H9 (cell line): ENCODE data around the gene JAG2. TPM values are rescaled to one million over a fixed set of nuclear protein-coding genes. Genes with fewer than 3 reads are reported as not detected.

Source experiments
- DNase-seq: peaks from one replicate; pipeline ENCODE4 v3.0.0-alpha.2; 2017
- H2AFZ ChIP-seq: one replicate; pipeline ENCODE4 v1.6.1; 2013; ENCODE audit warnings: mild to moderate bottlenecking, low read length, control low read depth, moderate library complexity
- H2AK5ac ChIP-seq: 2 replicates; pipeline ENCODE4 v1.6.1; 2013; ENCODE audit warnings: low read length, control low read depth, mixed read lengths; ENCODE audit not compliant: insufficient read length
- H2BK120ac ChIP-seq: one replicate; pipeline ENCODE4 v1.6.1; 2013; ENCODE audit warnings: low read depth, mild to moderate bottlenecking, low read length, control low read depth, inconsistent platforms; ENCODE audit not compliant: poor library complexity, severe bottlenecking
- H2BK12ac ChIP-seq: 2 replicates; pipeline ENCODE4 v1.6.1; 2013; ENCODE audit warnings: low read length, control low read depth, mixed read lengths, low read depth; ENCODE audit not compliant: insufficient read length
- H2BK15ac ChIP-seq: 2 replicates; pipeline ENCODE4 v1.6.1; 2013; ENCODE audit warnings: low read depth, low read length, control low read depth
- H2BK20ac ChIP-seq: one replicate; pipeline ENCODE4 v1.6.1; 2013; ENCODE audit warnings: low read depth, mild to moderate bottlenecking, low read length, control low read depth, inconsistent platforms; ENCODE audit not compliant: poor library complexity, severe bottlenecking
- H2BK5ac ChIP-seq: 2 replicates; pipeline ENCODE4 v1.6.1; 2013; ENCODE audit warnings: low read length, control low read depth, mixed read lengths; ENCODE audit not compliant: insufficient read length
- H3K14ac ChIP-seq: 2 replicates; pipeline ENCODE4 v1.6.1; 2013; ENCODE audit warnings: low read length, control low read depth; ENCODE audit not compliant: insufficient read depth
- H3K18ac ChIP-seq: 2 replicates; pipeline ENCODE4 v1.6.1; 2013; ENCODE audit warnings: low read depth, mild to moderate bottlenecking, mixed read lengths, low read length, control low read depth; ENCODE audit not compliant: insufficient read length
- H3K23ac ChIP-seq: 2 replicates; pipeline ENCODE4 v1.6.1; 2013; ENCODE audit warnings: low read length, control low read depth, mixed read lengths, low read depth; ENCODE audit not compliant: insufficient read length
- H3K23me2 ChIP-seq: 2 replicates; pipeline ENCODE4 v1.6.1; 2013; ENCODE audit warnings: low read depth, mild to moderate bottlenecking, mixed read lengths, low read length, control low read depth; ENCODE audit not compliant: insufficient read length, poor library complexity, severe bottlenecking
- H3K27ac ChIP-seq: 2 replicates; pipeline ENCODE4 v1.5.1; 2013; ENCODE audit warnings: low read length, control low read depth, mixed read lengths, low read depth; ENCODE audit not compliant: insufficient read length
- H3K27me3 ChIP-seq: 2 replicates; pipeline ENCODE4 v1.6.1; 2013; ENCODE audit warnings: low read length, control low read depth, inconsistent platforms; ENCODE audit not compliant: insufficient read depth
- H3K4ac ChIP-seq: 2 replicates; pipeline ENCODE4 v1.6.1; 2013; ENCODE audit warnings: low read depth, mild to moderate bottlenecking, control low read depth, inconsistent platforms, low read length, moderate library complexity
- H3K4me1 ChIP-seq: 2 replicates; pipeline ENCODE4 v1.6.1; 2013; ENCODE audit warnings: low read length, control low read depth, inconsistent platforms; ENCODE audit not compliant: insufficient read depth
- H3K4me2 ChIP-seq: 2 replicates; pipeline ENCODE4 v1.6.1; 2013; ENCODE audit warnings: low read length, control low read depth, mixed read lengths; ENCODE audit not compliant: insufficient read length, insufficient read depth
- H3K56ac ChIP-seq: 2 replicates; pipeline ENCODE4 v1.6.1; 2013; ENCODE audit warnings: low read depth, mild to moderate bottlenecking, mixed read lengths, low read length, control low read depth; ENCODE audit not compliant: insufficient read length
- H3K79me1 ChIP-seq: 2 replicates; pipeline ENCODE4 v1.6.1; 2013; ENCODE audit warnings: low read depth, mild to moderate bottlenecking, moderate library complexity, low read length, control low read depth, inconsistent platforms; ENCODE audit not compliant: insufficient read depth, poor library complexity, severe bottlenecking
- H3K79me2 ChIP-seq: 2 replicates; pipeline ENCODE4 v1.6.1; 2013; ENCODE audit warnings: low read length, control low read depth, inconsistent platforms; ENCODE audit not compliant: insufficient read depth
- H3K9ac ChIP-seq: 2 replicates; pipeline ENCODE4 v1.6.1; 2013; ENCODE audit warnings: low read length, control low read depth, mixed read lengths; ENCODE audit not compliant: insufficient read length; ENCODE audit errors: extremely low read depth
- H3K9me3 ChIP-seq: one replicate; pipeline ENCODE4 v1.6.1; 2013; ENCODE audit warnings: low read depth, low read length, inconsistent platforms; ENCODE audit not compliant: control insufficient read depth
- H3T11ph ChIP-seq: one replicate; pipeline ENCODE4 v1.6.1; 2013; ENCODE audit warnings: mild to moderate bottlenecking, low read length, control low read depth, inconsistent platforms
- H4K20me1 ChIP-seq: one replicate; pipeline ENCODE4 v1.6.1; 2013; ENCODE audit not compliant: control insufficient read depth, insufficient read length, insufficient read depth
- H4K5ac ChIP-seq: 2 replicates; pipeline ENCODE4 v1.6.1; 2013; ENCODE audit warnings: low read depth, mild to moderate bottlenecking, mixed read lengths, low read length, control low read depth; ENCODE audit not compliant: insufficient read length
- H4K8ac ChIP-seq: replicated peaks from 2 replicates; pipeline ENCODE4 v1.6.1; 2013; ENCODE audit warnings: low read length, control low read depth, mixed read lengths, low read depth; ENCODE audit not compliant: insufficient read length
- H4K91ac ChIP-seq: 2 replicates; pipeline ENCODE4 v1.6.1; 2013; ENCODE audit warnings: low read depth, mild to moderate bottlenecking, moderate library complexity, mixed read lengths, low read length, control low read depth; ENCODE audit not compliant: insufficient read length
- H3K27ac Mint-ChIP-seq, 3 experiments: 2 replicates in 2 of 3; 3 replicates in 1 of 3; pipeline ENCODE4 v1.8.0; 2020 to 2021; ENCODE audit warnings: mixed read lengths in 3 of 3, mild to moderate bottlenecking in 1 of 3, moderate library complexity in 1 of 3
- H3K27me3 Mint-ChIP-seq: 2 replicates; pipeline ENCODE4 v1.8.0; 2021; ENCODE audit warnings: low read depth, mild to moderate bottlenecking, moderate library complexity, mixed read lengths
- H3K36me3 Mint-ChIP-seq, 3 experiments: 2 replicates in 2 of 3; 3 replicates in 1 of 3; pipeline ENCODE4 v1.8.0; 2020 to 2021; ENCODE audit warnings: low read depth in 3 of 3, mixed read lengths in 3 of 3; ENCODE audit not compliant: insufficient read depth in 1 of 3
- H3K4me1 Mint-ChIP-seq, 2 experiments: 2 replicates each; pipeline ENCODE4 v1.8.0; 2020; ENCODE audit warnings: mixed read lengths in 2 of 2
- H3K4me3 Mint-ChIP-seq, 2 experiments: 2 replicates in 1 of 2; 3 replicates in 1 of 2; pipeline ENCODE4 v1.8.0; 2020 to 2021; ENCODE audit warnings: mild to moderate bottlenecking in 2 of 2, mixed read lengths in 2 of 2, moderate library complexity in 1 of 2
- H3K9me3 Mint-ChIP-seq, 2 experiments: 2 replicates in 1 of 2; 3 replicates in 1 of 2; pipeline ENCODE4 v1.8.0; 2020; ENCODE audit warnings: mild to moderate bottlenecking in 2 of 2, mixed read lengths in 2 of 2, moderate library complexity in 1 of 2
- CTCF ChIP-seq: fragments of 200-600 bp; sonication (generic); conservative IDR thresholded peaks from 3 replicates; pipeline ENCODE4 v1.8.0; 2021; ENCODE audit warnings: antibody characterized with exemption, mild to moderate bottlenecking
- WGBS: extraction: QIAGEN DNeasy Blood & Tissue Kit; methylation state at CpG from one replicate; pipeline ENCODE4 v1.1.7; 2013; ENCODE audit warnings: missing lambda C conversion rate, low lambda C conversion rate, mixed read lengths; ENCODE audit not compliant: insufficient read length; ENCODE audit errors: extremely low coverage; 5-methylcytosine and 5-hydroxymethylcytosine counted together
- total RNA-seq: library from RNA; stranded (reverse); gene quantifications from 2 replicates; pipeline ENCODE4 v1.2.1, GENCODE V29; 2021

JAG2 gene
- total RNA-seq, 1 experiment from 2014 or later: 11.4 TPM

- Mint-ChIP-seq H3K36me3 (no peaks in the 10 kb centered on the region; a peak in 4 of 7 replicates), H3K4me1 (no peaks in the 10 kb centered on the region; a peak in 2 of 4 replicates), H3K27me3 (no peaks in the 10 kb centered on the region; the same call in 1 of the 2 replicates), H3K9me3 (no peaks in the 10 kb centered on the region; a peak in 1 of 5 replicates), H3K4me3 (no peak overlapping the region), H3K27ac (no peak overlapping the region)
- Histone ChIP-seq H4K91ac (no peak overlapping the region), H4K8ac (no peak overlapping the region), H3K14ac (no peak overlapping the region), H2AK5ac (no peak overlapping the region), H3K9ac (no peak overlapping the region), H3K4me2 (no peak overlapping the region), H3K18ac (no peak overlapping the region), H3K9me3 (no peaks in the 10 kb centered on the region), H3K27me3 (no peaks in the 10 kb centered on the region), H4K20me1 (no peaks in the 10 kb centered on the region), H3K4ac (no peak overlapping the region), H2AFZ (no peak overlapping the region), H2BK5ac (no peak overlapping the region), H2BK12ac (no peak overlapping the region), H3K23ac (no peak overlapping the region), H3K4me1 (no peaks in the 10 kb centered on the region), H3T11ph (no peak overlapping the region), H3K56ac (no peak overlapping the region), H4K5ac (no peak overlapping the region), H3K27ac (no peak overlapping the region), H2BK120ac (no peak overlapping the region), H2BK20ac (no peak overlapping the region), H2BK15ac (no peak overlapping the region), H3K79me2 (no peaks in the 10 kb centered on the region), H3K79me1 (no peaks in the 10 kb centered on the region), H3K23me2 (no peaks in the 10 kb centered on the region)
- WGBS: no CpG with 5 or more reads among the region's 23 CpGs
- no peak for DNase-seq
- TF ChIP-seq CTCF: no peak
These were observed 42.6 kb upstream of the JAG2 start for GRCh38 chr14:105211086-105211757.
